Hippocampal formation (tissue), 2 donors: ENCODE data around the gene STARD7.
"Not testable (repeated sequence)": the region's sequence is repeated elsewhere in the genome, so short reads cannot be mapped to it uniquely, and the experiment has no call there.

Experiments used
- DNase-seq, 2 donors: peaks; one replicate each; lab custom pipeline; 2025; lab: John Stamatoyannopoulos, UW

STARD7 gene

DNA sequence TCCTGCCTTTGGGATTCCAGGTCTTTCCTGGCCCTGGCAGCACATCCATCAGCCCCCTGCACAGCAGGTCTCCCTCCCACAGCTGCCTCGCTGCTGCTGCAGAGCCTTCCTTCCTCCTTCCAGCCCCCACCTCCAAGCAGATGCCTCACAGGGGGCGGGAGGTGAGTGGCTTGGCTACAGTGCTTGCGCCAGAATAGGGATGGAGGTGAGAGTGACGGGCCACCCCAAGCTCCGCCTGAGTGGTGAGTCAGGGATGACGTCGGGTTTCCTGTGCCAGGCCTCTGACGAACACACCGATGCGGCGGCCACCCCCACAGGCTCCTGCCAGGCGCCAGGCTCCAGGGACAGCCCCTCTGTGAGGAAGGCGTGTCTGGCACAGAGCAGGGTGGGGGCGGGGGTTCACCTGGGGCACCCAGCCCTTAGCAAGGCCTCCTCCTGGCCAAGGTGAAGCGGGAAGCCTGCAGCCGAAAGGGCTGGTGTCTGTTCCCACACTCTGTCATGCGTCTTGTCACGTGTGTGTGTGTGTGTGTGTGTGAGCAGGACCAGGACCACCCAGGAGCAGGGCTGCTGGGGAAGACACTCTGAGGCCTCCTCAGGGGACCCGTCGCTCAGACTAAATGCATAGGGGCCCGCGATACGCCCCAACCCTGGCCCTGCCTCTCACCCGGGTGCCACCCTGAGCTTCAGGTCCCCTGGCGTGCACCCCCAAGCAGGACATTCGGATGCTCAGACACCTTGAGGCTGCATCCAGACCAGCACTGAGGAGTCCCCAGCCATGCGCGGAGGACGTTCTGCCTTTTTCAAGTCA is 60.0 kb downstream of the STARD7 start:
- no peak for DNase-seq

DNA sequence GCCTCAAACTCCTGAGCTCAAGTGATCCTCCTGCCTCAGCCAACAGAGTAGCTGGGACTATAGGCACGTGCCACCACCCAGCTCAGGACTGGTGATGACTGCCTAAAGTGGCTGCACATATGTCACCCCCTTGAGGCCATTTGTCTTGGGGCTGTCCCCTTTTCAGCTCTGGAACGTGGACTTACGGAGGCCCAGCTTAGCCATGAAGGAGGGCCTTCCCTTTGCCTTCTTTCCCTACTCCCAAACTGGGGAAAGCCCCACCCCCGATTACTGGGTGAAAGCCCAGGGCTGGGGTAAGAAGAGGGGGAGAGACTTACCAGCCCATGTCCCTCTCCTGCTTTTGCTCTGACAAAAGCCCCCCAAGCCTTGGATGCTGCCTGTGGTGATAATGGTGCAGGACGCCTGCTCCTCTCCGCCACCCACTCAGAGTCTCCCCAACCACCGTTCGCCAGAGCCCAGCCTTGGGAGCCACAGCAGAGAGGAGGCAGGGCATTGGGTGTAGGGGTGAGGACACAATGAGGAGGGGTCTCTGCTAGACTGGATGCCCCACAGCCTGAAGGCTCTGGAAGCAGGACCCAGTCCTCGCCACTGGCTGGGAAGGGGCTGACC is 60.9 kb downstream of the STARD7 start:
- DNase-seq: no peak

DNA sequence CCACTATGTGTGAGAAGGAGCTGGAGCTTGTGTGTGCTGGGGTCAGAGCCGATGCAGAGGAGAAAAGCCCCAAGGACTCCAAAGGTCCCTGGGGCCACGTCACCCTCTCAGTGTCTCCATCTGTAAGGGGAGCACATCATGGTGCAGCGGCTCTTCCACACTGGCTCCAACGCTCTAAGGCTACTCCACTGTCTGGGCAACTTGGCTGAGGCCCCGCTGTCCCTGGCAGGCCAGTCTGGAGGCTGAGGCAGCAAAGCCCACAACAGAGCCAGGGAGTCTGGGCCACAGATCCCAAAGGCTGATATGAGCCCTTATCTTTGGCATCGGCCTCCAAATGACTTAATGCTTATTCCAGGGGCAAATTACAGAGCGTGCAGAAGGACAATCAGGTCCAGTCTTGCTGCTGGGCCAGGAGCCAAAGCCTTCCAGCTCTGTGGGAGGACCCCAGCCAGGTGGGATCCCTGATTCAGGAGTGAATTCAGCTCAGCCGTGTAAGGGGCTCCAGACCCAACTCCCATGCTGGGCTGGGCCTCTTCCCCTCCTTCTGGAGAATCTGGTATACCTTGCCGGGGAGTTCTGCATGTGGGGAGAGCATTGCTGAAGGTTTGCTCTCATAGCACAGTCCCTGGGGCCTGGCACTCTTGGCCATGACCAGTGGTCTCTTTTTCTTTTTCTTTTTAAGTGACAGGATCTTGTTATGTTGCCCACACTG is 61.6 kb downstream of the STARD7 start:
- no peak for DNase-seq

DNA sequence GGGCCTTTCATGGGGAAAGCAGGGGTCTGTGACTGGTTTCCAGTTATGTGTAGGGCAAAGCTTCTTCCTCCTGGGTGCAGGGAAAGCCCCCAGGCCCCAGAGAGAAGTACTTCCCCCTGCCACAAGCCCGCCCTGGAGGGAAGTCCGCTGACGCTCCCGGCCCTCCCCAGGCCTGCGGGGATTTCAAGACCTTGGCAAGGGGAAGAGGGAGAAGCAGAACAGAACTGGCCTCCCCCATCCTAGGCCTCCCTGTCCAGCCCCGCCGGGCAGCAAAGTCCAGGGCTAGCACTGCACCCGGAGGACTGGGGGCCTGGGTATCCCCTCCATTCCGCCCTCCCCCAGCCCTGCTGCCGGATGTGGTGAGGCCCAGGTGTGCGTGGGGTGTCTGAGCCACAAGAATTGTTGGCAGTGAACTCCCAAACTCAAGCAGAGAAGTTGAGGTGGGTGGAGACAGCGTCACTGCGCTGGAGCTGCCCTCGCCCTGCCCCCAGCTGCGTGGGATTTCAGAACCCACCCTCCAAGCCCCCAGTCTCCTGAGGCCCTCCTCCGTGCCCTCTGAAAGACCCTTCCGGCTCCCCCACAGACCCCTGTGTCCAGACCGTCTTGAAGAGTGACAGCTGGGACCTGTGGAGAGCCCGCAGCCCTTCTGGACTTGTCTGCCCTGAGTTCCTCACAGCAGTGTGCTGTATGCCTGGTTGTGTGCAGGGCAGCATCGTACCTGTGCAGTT is 62.3 kb downstream of the STARD7 start:
- DNase-seq: peak in 1 of 2 donors; percentile 24

DNA sequence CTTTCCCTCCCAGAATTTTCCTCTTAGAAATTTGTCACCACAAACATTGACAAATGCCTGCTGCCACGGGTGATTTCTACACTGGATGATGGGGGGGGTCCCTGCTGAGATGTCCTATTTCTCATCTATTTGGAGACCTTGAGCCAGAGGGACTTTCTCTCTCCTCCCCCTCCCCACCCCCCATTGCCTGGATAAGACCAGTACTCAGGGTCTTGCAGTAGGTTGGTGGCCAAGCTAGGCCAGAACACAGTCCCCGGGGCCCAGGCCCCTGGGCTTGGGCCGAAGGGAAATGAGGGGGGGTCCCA is 62.8 kb downstream of the STARD7 start:
- DNase-seq: no peak

DNA sequence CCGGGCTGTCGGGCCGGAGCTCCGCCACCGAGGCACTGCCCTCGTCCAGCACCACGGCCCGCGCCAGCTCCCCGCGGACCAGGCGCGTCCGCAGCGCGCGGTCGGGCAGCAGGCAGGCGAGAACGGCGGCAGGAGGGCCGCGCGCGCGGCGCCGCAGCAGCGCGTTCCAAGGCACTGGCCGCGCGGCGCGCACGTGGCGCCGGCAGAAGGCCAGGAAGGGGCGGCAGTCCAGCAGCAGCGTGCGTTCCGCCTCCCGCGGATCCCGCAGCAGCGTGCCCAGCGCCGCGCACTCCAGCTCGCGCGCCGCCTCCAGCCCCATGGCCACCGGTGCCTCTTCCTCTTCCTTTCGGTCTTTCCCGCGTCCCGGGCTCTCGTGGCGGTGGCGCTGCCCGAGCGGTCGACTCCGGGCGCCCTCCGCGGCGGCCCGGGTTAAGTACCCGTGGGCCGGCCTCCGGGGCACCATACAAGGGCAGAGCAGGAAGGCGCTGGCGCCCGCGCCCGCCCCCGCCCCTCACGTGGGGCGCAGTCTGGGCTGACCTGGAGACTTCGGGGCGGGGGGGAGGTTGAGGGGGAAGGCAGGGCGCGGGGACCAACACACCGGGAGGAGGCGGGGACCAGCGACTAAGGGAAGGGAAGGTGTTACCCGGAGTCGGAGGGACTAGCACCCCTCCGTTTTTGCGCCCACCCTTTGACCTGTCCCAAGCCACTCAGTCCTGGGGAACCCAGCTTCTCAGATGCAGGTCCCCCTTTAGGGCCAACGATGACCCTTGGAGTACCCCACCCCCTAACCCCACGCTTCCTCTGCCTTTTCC is 63.4 kb downstream of the STARD7 start, which contains the start of gene DUSP2:
Gene DUSP2 (minus strand): TSS at position 405 of the 812 bp plus-strand sequence. CDS start 86 bp downstream, at position 319.
- DNase-seq: peak; percentile 28 to 49

DNA sequence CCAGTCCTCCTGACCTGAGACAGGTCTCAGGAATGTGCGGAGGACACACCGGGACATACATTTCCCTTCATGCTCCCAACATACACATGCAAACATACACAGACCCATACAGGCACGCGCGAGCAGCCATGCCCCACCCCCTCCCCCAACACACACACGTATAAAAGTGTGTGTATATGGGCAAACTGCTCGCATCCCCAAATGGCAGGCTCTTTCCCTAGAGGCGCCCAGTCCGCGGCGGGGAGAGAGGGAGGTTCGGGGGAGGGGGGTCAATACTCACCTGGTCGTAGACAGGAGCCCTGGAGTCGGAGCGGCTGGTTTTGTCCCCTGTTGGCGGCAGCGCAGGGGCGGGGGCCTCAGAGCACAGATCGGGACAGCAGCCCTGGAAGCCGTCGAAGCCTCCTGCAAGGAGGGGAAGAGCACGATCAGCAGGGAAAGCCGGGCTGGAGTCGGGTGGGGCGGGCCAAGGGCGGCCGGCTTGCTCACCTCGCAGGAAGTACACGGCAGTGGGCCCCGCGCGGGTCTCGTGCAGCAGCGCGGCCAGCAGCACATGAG is 64.1 kb downstream of the STARD7 start:
- no peak for DNase-seq

DNA sequence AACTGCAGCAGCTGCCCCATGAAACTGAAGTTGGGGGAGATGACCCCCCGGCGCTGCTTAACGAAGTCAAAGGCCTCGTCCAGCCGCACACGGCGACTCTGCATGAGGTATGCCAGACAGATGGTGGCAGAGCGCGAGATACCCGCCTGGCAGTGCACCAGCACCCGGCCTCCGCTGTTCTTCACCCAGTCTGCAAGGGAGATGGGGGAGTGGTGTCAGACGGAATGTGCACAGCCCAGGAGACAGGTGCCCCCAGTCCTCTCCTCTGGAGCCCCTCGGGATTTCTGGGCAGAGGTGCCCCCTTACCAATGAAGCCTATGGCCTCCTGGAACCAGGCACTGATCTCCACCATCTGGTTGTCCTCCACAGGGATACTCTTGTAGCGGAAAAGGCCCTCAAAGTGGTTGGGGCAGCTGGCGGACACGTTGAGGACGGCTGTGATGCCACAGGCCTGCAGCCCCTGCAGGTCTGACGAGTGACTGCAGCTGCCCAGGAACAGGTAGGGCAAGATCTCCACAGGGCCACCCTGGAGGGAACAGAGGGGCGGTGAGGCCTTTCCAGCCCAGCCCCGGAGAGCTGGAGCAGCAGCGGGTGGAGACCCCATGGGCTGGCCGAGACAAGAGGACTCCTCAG is 64.7 kb downstream of the STARD7 start:
- DNase-seq: no peak

DNA sequence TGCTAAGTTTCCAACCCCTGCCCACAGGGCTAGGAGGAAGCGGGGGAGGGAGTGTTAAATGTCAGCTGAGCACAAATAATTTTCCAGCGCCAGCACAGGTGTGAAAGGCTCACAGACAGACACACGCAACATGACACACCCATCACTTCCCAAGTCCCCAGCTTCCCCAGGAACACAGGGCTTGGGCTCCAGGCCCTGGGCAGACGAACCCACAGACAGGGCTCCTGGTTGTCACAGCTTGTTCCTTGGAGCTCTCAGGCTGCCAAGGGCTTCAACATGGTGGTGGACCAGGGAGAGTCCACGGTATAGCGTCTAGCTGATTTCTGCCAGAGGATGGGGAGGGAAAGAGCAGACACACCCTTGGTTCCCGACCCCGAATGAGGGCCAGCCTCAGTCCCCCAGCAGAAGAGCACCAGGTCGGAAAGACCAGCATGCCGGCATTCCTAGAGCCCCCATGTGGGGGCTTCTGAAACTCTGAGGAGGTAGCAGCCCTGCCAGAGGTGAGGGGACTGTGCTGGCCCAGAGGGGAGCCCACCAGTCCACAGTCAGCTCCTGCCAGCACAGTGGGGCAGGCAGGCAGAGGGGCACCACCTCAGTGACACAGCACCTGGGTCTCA is 65.3 kb downstream of the STARD7 start:
- DNase-seq: no peak

DNA sequence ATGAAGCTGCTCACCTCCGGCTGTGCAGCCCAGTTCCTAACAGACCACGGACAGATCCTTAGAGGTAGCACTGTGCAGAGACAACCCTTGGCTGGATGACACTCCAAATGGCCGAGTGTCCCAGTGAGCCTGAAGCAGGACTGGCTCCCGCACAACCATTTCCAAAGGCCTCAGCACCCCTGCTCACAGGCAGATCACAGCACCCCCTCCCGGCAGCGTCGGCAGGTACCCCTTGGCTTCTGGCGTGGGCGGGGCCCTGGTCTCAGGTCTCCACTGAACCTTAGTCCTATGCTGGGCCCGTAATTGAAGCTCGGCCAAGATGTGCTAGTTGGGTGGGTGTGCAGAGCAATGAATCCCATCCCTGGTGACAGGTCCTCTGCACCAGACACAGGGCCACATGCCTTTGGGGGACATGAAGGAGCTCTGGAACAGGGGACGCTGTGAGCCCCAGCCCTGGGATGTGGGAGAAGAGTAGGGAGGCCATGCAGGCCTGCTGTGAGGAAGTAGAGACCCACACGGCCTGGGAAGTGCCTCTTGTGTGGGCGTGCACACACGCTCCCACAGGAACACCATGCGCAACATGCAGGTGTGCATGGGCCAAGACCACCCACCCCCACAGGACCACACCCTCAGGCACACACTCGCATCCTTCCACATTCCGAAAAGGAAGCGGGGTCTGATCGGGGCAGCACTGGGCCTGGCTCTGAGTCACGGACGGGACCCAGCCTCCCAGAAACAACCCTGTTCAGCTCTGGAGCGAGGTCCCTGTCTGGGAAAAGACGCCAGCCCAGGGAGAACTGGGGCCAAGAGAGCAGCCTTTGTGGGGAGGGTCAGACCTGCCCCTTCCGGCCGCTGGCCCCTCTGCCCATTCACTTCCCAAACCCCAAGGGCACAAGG is 66.2 kb downstream of the STARD7 start:
- no peak for DNase-seq

DNA sequence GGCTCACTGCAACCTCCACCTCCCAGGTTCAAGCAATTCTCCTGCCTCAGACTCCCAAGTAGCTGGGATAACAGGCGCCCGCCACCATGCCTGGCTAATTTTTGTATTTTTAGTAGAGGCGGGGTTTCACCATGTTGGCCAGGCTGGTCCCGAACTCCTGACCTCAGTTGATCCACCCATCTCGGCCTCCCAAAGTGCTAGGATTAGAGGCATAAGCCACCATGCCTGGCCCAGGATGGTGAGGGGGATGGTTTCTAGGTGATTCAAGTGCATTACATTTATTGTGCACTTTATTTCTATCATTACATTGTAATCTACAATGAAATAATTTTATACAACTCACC is 67.0 kb downstream of the STARD7 start:
- DNase-seq: not testable (repeated sequence)

DNA sequence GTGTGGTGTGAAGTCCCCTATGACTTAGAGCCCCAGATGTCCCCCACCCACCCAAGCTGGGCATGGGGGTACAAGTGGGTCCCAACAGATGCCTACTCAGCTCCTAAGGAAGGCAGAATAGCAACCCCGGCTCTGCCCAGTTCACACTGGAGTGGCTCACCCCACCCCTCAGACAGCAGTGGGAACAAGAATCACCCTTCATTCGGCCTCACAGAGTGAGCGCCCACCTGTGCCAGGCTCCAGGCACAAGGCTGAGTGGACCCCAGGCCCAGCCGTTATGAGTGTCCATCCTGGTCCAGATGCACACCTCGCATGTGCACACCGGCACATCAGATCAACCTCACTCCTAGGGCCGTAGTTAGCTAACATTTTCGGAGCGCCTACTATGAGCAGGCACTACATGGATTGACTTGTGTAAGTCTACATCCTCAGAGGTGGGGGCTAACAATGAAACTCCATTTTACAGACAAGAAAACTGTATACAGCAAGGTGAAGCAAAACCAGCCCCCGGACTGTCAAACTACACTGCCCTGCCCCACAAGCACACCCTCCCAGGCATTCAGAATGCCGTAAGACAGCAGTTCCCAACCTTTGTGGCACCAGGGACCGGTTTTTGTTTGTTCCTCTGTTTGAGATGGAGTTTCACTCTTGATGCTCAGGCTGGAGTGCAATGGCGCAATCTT is 67.5 kb downstream of the STARD7 start:
- no peak for DNase-seq

DNA sequence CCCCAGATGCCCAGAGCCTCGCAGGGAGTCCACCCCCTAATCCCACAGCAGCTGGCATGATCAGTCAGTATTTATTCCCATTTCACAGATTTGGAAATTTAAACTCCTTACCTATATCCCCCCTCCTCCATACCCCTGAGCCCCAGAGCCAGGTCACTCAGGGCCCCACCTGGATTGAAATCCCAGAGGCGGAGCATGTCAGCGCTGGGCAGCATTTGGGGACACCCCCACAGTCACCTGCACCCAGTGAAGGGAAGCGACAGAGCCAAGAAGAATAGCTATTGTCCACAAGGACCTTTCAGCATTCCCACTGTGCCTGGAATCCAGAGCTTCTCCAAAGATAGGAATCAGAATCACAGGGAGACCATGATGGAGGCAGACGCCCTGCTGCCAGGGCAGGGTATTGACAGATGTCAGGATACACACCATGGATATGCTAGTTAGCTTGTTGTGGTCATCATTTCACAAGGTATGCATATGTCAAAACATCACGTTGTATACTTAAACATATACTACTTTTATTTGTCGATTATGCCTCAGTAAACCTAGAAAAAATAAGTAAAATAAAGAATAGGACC is 69.4 kb downstream of the STARD7 start:
- no peak for DNase-seq

DNA sequence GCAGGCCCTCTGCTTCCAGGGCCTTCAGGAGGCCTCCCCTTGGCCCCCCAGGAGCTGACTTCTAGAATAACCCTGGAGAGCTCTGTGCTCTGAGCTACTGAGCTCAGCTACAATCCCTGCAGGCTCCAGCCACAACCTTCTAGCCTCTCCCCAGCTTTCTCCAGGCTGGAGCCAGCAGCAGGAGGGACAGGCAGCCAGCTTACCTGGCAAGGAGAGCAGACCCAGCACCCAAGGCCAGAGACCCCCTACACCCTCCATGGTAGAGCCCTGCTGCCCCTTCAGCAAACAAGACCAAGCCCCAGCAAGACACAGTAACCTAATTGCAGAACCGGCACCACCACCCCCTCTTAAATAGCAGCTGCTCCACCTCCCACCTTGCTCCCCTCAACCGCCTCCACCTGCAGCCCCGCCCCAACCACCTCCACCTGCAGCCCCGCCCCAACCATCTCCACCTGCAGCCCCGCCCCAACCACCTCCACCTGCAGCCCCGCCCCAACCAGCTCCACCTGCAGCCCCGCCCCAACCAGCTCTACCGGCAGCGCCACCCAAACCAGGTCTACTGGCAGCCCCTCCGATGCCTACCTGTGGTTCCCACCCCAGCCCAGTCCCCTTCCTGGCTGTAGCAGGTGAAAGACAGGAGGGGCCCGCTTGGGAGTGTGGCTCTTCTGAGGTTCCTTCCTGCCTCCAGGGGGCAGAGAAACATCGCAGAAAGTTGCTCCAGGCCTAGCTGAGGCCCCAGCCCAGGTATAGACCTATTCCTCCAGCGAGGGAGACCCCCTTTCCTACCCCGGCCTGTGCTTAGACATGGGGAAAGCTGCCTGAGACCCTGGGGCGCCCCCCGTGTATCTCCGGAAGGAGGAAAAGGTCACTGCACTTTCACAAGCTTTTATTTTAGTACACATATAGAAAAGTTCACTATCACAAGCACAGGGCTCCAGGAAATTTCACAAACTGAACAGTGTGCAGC is 70.2 kb downstream of the STARD7 start, which contains the start of gene ASTL:
Gene ASTL (minus strand): TSS at position 324 of the 967 bp plus-strand sequence. CDS start 66 bp downstream, at position 258.
- peak in 1 of 2 donors; percentile 12 for DNase-seq

DNA sequence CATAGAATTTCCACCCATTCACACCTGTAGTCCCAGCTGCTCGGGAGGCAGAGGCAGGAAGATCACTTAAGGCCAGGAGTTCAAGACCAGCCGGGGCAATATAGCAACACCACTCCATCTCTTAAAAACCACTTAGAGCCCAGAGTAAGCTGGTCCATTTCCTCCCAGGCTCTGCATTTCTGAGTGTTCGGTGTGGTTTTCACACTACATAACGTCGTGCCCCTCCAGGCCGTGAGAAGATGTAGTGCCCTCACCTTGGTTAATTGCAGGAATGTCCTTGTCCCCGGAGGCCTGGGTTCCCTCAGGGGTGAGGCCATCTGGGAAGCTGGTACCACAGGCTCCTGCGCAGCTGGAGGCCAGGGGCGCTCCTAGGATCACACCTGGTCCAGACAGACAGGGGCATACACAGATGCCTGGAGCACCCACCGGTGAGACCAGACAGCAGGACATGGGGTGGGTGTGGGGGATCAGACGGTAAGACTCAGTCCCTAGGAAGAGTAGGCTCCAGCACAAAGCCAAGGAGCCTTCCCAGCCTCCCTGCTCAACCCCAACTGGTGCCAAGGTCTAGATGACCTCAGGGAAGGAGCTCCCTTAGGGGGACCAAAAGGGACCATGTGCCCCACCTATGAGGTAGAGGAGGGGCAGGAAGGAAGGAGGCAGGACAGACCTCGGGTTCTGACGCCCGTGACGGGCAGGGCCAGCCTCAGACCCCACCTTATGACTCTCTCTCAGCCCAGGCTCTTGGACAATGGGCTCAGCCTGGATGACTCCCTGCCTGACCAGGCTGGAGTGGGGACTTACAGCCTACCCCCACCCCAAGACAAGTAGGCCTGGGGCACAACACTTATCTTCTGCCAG is 71.1 kb downstream of the STARD7 start:
- no peak for DNase-seq

DNA sequence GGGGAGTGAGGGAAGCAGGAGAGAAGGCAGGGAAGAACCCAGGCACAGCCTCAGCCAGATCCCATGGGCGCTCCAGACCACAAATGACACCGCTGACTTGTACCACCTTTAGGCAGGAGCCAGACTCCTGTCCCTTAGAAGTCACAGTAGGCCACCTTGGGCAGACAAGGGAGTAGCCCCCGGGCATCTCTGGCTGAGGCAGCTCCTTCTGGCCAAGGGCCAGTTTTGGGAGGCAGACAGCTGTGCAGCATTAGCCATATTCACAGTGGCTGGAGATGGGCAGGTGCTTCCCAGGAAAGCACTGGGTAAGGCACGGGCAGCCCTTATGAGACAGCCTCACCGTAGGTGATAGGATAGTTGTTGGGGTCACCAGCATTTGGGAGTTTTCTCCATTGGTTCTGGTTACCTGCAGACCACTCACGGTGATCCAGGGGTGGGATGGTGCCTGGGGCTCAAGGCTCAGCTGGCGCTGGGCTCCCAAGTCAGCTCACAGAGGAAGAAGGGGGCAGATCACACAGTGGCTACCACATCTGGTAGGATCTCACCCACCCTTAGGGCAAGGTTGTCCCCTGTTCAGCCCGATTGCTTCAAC is 72.4 kb downstream of the STARD7 start:
- DNase-seq: no peak
